Omental fat pad (tissue), 4 donors: ENCODE data around the gene GABRR1. TPM values are rescaled to one million over a fixed set of nuclear protein-coding genes. Genes with fewer than 3 reads are reported as not detected.

Experiments
- ATAC-seq: fragments of 150-250 bp; one replicate; pipeline ENCODE4 v1.9.1; 2016; ENCODE audit warnings: mild to moderate bottlenecking, moderate library complexity; ENCODE audit not compliant: low FRiP score
- DNase-seq: peaks from one replicate; pipeline ENCODE4 v3.0.0-alpha.2; 2019; ENCODE audit warnings: low spot score
- CTCF ChIP-seq, 3 donors: fragments of 450-650 bp; IDR thresholded peaks; one replicate each; pipeline ENCODE4 v1.5.1; 2016 to 2017; ENCODE audit warnings: antibody characterized with exemption in 3 of 3, mild to moderate bottlenecking in 3 of 3, moderate library complexity in 2 of 3
- total RNA-seq, 4 donors: library from RNA; depleted of rRNA; stranded (reverse); fragments of >200 nt; gene quantifications; one replicate each; pipeline ENCODE4 v1.1.0, GENCODE V29; 2016

The GABRR1 gene
- total RNA-seq, 4 donors from 2014 or later, result not detected

- ATAC-seq (no peak), DNase-seq (no peak)
- TF ChIP-seq CTCF (IDR thresholded peaks at IDR 0.05), result no peak
These were observed 76.6 kb downstream of the GABRR1 start for GRCh38 chr6:89140347-89141156.

DNA sequence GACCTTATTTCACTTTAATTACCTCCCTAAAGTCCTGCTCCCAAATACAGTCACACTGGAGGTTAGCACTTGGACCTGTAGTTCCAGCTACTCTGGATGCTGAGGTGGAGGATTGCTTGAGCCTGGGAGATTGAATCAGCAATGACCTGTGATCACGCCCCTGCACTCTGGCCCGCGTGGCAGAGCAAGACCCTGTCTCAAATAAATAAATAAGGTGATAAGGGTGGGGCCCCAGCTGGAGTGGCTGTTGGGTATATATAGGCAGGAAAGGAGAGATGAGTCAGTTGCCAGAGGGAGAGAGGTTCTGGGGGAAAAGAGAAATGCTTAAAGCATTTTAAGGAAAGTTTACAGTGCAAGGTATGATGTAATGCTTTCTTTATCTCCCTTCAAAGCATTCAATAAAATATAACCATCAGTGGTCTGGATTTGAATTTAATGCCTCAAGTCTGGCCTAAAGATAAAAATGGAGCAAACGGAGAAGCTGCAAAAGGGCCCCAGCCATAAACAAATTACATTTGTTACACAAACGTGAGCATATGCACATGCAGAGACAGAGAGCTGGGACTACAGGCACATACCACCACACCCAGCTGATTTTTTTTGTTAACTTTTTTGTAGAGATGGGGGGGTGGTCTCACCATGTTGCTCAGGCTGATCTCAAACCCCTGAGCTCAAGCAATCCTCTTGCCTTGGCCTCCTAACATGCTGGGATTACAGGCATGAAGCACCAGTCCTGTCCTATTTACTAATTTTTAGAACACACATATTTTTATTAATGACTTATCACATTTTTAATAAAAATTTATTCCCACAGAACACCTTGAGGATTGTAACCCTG, 77.4 kb downstream of the GABRR1 start:
- no peak for ATAC-seq
- no peak for TF ChIP-seq CTCF (IDR thresholded peaks at IDR 0.05)
- no peak for DNase-seq

GRCh38 chr6:89138173-89138572, 79.0 kb downstream of the GABRR1 start:
- no peak for DNase-seq
- ATAC-seq, result no peak
- TF ChIP-seq CTCF (IDR thresholded peaks at IDR 0.05), result no peak

DNA sequence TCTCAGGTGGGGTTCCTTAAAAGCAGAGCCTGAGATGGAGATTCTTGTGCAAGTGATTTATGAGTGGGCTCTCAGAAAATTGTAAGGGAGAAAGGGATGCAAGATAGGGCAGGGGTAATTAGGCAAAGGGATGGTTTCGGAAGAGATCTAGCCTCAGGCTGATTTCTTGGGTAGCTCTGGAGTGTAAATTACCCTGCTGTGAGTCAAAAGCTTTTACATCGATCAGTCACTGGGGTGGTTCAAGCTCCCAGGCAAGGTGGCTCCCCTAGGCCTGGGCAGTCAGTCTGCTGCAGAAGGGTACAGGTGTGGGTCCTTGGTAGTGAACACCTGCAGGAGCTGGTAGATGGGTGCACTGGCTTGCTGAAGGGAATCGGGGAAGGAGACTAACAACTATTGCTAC, 82.4 kb downstream of the GABRR1 start:
- no peak for DNase-seq
- no peak for TF ChIP-seq CTCF (IDR thresholded peaks at IDR 0.05)
- no peak for ATAC-seq

DNA sequence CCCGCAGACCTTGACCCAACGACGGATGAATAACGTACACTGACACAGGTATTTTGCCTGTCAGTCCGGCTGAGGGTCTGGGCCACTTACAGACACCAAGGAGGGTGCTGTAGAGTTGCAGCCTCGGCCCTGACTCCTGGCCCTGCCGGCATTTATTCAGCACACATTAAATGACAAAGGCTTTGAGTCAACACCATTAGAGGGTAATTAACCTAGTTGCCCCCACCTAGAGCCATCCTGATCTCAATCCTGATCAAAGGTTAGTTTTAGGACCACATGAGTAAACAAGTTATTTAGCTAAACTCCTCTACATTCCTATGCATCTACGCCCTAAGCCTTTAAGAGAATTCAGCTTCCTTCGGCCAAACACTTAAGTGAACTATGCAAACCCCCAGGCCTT, 83.2 kb downstream of the GABRR1 start:
- ATAC-seq, result no peak
- no peak for TF ChIP-seq CTCF (IDR thresholded peaks at IDR 0.05)
- DNase-seq, result no peak

- ATAC-seq (no peak), DNase-seq (no peak)
- no peak for TF ChIP-seq CTCF (IDR thresholded peaks at IDR 0.05)
These were observed 85.1 kb downstream of the GABRR1 start for GRCh38 chr6:89132057-89132456.
